Measurements from ENCODE around the gene DDT.

- TF ChIP-seq CTCF (IDR thresholded peaks at IDR 0.05) (no peak), POLR2A (IDR thresholded peaks at IDR 0.05) (no peak), POLR2AphosphoS5 (IDR thresholded peaks at IDR 0.05) (no peak)
Measured at GRCh38 chr22:24023204-24023789, 49.1 kb upstream of the DDT start.

Data from prostate gland (tissue), 2 donors.